T-helper 9 cell (primary cell): ENCODE data around the gene MCTP2.

Source experiments
- DNase-seq: peaks from one replicate; pipeline ENCODE4 v3.0.0-alpha.2; 2020

Gene MCTP2

DNA sequence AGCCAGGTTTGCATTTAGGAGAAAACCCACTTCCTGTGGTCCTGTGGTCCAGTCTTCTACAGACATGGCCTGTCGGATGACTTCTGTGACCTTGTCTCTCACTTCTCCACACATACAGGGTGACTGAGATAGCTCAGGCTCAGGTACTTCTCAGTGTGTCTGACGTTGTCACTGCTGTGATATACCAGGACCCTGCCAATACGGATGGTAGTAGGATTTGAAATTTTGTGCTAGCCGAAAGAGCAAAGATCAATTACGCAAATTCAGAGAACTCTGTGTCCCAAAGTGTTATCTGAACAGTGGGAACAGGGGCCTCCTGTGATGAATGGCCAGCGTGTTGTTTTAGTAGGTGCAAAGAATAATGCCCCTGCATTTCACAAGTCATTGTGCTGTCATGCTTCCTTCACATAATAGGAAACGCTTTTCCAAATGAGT, 128.9 kb downstream of the MCTP2 start:
- no peak for DNase-seq

- no peak for DNase-seq
These were observed 131.2 kb downstream of the MCTP2 start for GRCh38 chr15:94362385-94363092.

DNA sequence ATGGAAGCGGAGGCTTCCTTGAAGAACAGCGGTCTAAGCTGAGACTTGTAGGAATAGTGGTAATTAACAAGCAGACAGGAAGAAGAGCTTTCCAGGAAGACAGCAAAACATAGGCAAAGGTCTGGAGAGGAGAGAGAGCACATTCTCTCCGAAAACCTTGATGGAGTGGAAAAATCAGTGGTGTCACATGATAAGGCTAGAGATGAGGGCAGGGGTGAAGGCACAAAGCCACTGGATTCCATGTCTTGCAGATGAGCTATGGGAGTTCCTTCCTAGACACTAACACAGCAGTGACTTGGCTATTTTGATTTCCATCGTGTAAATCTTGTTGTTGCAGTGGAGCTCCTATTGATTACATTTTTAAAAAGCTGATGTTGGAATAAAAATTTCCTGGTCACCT, 132.0 kb downstream of the MCTP2 start:
- no peak for DNase-seq

GRCh38 chr15:94366781-94367180, 135.4 kb downstream of the MCTP2 start:
- no peak for DNase-seq

DNA sequence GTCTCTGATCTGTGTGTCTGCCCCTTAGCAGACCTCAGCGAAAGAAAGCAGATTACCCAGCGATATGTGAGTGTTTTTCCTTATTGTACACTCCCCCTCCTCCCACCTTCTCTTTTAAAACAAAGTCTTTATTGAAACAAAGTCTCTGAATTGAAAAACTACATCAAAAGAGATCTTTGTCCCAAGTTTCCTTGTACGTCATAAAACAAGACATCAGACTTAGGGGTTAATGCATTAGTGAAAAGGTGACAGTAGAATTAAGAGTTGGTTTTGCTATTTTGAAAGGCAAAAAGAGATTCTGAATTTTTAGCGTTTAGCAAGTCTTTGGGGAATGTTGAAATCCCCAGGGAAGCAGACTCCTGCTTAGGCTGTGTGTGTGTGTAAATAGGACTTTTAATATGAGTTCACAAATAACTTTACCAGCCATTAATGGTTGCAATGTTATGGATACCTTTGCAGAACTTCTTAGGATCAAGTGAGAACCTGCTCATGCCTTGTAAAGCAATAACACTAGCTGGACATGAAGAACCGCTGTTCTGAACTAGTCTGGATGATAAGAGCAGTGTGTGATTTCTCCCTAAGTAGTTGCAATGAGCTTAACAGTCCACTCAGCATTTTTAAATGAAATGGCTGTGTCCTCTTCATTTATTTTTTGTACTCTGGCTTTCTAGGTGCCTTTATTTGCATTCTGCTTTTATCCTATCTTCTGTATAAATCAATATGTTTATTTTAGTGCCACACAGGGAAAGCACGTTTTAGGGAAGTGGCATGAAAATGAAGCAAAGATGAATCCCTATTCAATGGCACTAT, 136.6 kb downstream of the MCTP2 start:
- no peak for DNase-seq

DNA sequence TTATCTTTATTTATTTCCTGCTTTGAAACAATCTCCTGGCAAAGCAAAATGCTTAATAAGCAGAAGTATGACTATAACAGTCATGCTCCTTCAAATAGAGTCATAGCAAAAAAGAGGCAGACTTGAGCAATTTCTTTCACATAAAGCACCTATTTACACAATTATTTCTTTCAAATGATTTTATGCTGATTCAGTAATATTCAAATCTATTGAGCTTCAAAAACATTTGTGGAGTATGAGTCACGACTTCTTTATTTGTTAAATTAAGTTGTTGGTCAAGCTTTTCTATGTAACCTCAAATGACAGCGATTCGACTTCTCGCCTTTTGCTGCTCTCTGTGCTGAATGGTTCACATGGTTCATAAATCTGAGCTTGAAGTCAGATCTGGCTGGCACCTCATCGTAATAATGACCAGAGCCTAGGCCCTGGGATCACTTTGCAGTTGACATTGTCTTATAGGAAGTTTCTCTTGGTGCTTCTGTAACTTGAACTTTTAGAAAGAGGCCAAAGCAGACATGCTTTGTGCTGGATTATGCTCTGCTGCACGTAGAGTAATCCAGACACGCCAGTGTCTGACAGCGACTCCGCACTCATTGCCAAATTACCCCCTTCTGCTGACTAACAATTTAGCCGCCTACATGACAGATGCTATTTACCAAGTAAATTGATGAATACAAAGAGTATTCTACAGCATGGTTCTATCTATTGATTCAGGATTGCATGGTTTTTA, 139.0 kb downstream of the MCTP2 start:
- no peak for DNase-seq

GRCh38 chr15:94370936-94371285, 139.6 kb downstream of the MCTP2 start:
- DNase-seq = no peak

GRCh38 chr15:94372821-94373220, 141.5 kb downstream of the MCTP2 start:
- no peak for DNase-seq

GRCh38 chr15:94375997-94376396, 144.6 kb downstream of the MCTP2 start:
- no peak for DNase-seq

GRCh38 chr15:94379986-94380385, 148.6 kb downstream of the MCTP2 start:
- no peak for DNase-seq

GRCh38 chr15:94380798-94381197, 149.4 kb downstream of the MCTP2 start:
- DNase-seq = no peak

GRCh38 chr15:94381384-94381783, 150.0 kb downstream of the MCTP2 start:
- no peak for DNase-seq

GRCh38 chr15:94383041-94383440, 151.7 kb downstream of the MCTP2 start:
- DNase-seq = no peak

- DNase-seq = no peak
These were observed 152.3 kb downstream of the MCTP2 start for GRCh38 chr15:94383706-94384105.

DNA sequence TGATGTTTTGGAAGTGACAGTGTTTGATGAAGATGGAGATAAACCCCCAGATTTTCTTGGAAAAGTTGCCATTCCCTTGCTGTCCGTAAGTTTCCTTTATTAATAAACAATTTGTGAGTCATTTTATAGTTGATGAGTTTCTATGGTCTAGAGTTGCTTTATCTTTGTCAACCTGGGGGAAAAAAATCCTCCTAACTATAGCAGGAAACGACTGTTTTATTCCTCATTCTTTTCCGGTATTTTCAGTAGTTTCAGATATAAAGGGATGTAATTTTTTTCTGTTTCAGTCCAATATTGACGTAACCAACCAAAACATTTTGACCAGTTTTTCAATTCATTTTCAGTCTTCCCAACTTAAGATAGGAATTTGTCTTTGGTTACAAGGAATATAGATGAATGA, 154.1 kb downstream of the MCTP2 start:
- DNase-seq = no peak

- no peak for DNase-seq
These were observed 155.0 kb downstream of the MCTP2 start for GRCh38 chr15:94386351-94386750.

- DNase-seq = no peak
These were observed 156.1 kb downstream of the MCTP2 start for GRCh38 chr15:94387442-94387841.

GRCh38 chr15:94387849-94388441, 156.6 kb downstream of the MCTP2 start:
- DNase-seq = no peak

DNA sequence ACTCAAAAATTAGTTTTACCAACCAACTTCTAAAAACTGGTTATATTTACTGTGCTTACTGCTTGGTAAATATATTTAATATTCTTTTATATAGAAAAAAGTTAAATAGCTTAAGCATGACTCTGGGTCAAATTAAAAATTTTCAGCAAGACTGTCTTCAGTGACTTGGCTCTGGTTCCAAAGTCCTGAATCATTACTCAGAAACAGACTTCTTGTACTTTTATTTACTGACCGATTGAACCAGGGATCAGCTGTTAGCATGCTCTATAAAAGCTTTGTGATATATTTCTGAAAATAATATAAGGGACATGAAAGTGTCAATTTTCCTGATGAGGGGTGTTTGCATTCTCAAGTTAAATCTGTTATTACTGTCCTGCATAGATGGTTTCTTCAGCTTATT, 164.3 kb downstream of the MCTP2 start:
- DNase-seq = no peak

GRCh38 chr15:94397337-94397736, 166.0 kb downstream of the MCTP2 start:
- no peak for DNase-seq

- no peak for DNase-seq
These were observed 166.6 kb downstream of the MCTP2 start for GRCh38 chr15:94398001-94398400.

GRCh38 chr15:94400526-94401298, 169.4 kb downstream of the MCTP2 start:
- no peak for DNase-seq

GRCh38 chr15:94403331-94403730, 172.0 kb downstream of the MCTP2 start:
- no peak for DNase-seq
